HG03060 (cell line): ENCODE measurements around the gene SCAPER.
"Not testable (repeated sequence)": the region's sequence is repeated elsewhere in the genome, so short reads cannot be mapped to it uniquely, and the experiment has no call there.

Experiments used
- ATAC-seq: cut with Tn5 transposase; IDR thresholded peaks from one replicate; pipeline ENCODE4 v1.9.1; 2021; ENCODE audit warnings: low read depth, moderate number of reproducible peaks; ENCODE audit not compliant: unreplicated experiment

SCAPER gene

DNA sequence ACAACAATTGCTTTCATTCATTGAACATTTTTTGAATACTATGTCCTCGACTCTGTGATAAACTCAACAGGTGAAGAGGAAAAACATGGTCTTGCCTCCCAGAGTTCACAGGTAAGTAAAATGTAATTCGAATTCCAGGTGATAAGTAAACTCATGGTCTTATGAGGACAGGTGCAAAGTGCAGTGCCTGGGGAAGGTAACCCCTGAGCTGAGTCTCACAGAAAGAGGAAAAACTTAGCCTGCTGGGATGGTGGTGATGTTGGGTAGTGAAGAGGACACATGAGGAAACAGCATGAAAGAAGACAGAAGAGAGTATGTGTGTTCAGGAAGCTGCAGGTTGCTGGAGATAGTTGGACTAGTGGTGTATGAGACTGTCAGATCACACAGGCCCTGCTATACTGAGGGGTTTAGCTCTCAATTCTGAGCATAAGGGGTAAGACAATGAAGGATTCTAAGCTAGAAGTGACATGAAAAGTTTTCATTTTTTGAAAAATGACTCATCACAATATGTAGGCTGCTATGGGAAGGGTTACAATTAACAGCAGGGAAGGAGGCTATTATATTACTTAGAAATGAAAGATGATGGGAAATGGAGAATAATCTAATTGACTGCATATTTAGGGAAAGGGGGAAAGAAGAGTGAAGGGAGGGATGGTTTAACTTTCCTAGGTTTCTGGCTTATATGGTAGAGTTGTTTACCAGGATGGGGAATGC, 457.3 kb downstream of the SCAPER start:
- no peak for ATAC-seq

DNA sequence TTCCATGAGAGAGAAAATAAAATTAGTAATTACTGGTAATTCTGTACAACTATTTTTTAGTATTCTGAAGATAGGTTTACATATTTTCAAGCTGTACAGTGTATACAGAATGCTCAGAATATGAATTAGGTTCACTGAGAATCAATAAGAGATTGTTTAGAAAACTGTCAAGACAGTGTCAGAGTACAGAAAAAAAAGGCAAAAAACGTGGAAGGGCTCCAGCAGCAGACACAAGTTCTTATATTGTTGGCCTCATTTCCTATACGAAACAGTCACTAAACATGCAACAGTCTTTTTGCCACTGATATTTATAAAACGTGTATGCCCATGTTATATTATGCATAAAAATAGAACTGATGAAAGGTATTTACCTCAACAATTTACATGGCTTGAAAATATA, 464.7 kb downstream of the SCAPER start:
- ATAC-seq: no peak

DNA sequence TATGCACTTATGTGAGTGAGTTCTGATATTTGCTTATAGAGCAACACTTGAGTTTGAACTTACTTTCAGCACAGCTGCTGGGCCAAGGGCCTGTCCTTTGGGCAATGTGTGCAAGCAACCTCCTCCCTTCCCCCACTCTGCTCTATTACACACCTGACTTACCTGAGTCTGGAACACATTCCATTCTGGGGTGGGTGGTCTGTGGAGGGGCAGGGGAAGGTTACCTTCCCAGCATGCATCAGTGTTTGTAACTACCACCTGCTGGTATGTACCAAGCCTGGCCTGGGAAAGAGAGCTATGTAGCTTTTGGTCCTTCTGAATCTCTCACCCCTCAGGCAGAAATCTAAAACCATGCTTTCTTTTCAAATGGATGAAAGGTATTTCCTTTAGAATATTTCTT, 465.6 kb downstream of the SCAPER start:
- no peak for ATAC-seq

DNA sequence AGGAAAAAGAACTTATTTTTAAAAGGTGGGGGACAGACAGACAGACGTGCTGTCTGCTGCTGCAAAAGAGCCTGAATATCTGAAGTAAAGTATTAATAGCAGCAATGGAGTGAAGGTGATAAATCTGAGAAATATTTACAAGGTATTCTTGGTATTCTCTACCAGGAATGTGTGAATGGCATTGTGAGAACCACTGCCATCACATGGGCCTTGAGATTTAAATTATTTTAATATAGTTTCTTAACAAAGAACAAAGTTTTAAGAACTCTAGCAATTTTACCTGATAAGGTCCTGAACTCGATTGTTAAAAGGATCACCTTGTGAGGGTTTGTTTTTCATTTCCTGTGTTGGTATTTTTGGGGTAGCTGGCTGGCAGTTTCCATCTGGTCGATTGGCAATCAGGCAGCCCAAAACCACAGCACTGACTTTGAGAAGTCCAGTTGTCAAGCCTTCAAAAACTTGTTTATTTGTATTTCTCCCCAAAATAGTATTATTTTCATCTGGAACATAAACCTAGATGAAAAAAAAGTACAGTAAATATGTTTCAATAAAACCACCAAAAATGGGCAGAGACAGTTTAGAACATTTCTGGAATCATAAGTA, 471.2 kb downstream of the SCAPER start:
- ATAC-seq: no peak

DNA sequence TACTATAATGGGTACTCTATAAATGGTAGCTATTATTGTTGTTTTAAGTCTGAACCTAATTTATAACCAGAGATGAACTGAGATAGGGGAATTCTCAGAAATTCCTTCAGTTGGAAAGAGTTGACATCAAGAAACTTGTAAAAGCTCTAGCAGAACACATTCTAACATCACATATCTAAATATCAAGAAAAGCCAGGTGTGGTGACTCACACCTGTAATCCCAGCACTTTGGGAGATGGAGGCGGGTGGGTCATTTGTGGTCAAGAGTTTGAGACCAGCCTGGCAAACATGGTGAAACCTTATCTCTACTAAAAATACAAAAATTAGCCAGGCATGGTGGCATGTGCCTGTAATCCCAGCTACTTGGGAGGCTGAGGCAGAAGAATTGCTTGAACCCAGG, 472.1 kb downstream of the SCAPER start:
- not testable (repeated sequence) for ATAC-seq

DNA sequence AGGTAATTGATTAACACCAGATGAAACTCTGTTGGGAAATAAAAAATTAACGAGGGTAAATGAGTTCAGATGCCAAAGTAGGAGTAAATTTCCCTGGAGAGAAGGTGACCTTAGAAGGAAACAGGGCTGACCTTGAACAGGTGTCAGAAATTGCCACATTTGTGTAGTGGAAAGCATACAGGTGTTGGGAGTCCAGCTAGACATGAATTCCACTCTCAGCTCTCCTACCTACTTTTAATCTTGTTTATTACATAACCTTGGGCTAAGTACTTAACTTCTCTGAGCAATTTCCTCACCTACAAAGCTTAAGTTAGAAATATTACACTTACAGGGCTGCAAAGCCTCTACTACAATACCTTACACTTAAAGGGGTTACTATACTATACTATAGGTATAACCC, 472.5 kb downstream of the SCAPER start:
- no peak for ATAC-seq

DNA sequence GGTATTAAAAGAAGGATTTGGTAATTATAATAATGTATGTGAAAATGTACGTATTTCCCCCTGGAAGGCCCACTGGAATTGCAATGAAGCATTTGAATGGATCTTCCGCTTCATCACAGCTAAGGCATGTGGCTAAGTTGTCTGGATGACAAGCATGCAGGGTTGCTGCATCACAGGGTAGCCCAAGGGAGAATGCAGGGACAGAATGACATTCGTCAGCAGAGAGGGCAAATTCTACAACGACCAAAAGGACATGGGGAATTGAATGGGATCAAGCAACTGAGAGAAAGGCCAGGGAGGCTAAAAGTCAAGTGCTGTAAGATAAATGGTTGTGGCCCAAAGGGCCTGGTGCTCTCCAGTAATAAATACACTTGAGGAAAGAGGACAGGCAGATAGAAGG, 473.2 kb downstream of the SCAPER start:
- ATAC-seq: no peak

DNA sequence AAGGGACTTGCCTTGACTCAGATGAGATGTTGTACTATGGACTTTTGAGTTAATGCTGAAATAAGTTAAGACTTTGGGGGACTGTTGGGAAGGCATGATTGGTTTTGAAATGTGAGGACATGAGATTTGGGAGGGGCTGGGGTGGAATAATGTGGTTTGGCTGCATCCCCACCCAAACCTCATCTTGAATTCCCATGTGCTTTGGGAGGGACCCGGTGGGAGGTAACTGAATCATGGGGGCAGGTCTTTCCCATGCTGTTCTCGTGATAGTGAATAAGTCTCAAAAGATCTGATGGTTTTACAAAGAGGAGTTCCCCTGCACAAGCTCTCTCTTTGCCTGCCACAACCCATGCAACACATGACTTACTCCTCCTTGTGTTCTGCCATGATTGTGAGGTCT, 474.4 kb downstream of the SCAPER start:
- ATAC-seq: not testable (repeated sequence)

DNA sequence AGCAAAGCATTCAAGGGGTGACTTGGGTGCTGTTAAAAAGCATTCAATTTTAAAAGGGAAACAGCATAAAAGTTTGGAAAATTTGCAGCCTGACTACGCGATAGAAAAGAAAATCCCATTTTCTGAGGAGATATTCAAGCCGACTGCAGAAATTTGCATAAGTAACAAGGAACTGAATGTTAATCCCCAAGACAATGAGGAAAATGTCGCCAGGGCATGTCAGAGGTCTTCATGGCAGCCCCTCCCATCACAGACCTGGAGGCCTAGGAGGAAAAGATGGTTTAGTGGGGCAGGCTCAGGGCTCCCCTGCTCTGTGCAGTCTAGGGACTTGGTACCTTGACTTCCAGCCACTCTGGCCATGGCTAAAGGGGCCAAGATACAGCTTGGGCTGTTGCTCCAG, 475.5 kb downstream of the SCAPER start:
- no peak for ATAC-seq

DNA sequence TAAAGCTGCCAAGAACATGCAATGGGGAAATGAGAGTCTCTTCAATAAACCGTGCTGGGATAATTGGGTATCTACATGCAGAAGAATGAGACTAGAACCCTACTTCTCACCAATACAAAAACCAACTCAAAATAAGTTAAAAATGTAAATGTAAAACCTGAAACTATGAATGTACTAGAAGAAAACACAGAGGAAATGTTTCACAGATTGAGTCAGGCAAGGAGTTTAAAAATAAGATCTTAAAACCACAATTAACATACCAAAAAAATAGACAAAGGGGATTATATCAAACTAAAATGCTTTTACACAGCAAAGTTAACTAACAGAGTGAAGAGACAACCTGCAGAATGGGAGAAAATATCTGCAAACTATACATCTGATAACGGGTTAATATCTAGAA, 478.2 kb downstream of the SCAPER start:
- ATAC-seq: no peak

DNA sequence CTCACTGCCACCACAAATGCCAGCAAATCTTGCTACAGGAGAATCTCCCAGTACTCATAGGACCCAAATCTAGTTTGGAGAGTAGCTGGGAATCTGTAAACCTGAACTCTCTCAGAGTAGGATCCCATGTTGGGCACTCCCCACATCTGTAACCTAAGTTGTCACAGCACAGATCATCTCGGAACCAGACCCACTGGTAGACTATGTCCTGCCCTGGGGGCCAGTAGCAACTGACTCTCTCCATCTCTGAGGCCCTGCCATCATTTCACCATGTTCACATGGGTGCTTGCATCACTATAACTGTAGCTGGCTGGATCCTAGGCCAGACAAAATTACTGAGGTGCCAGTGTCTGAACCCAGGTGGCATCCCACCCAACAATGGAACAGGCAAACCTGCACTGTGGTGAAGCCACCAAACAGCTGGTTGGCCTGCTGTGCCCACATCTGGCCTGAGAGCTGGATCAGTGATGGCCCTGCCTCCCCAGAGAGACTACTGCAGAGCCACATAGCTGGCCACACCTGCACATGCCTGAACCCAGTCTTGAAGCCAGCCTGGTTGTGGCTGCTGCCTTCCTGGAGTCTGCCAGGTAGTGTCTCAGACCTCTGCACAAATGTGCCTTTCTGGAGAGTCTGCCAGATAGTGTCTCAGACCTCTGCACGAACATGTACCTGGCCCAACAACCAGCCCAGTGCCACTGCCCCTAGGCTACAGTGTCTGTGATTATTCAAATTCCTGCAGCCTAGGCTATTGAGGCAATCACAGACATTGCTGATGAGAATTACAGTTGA, 486.6 kb downstream of the SCAPER start:
- no peak for ATAC-seq

DNA sequence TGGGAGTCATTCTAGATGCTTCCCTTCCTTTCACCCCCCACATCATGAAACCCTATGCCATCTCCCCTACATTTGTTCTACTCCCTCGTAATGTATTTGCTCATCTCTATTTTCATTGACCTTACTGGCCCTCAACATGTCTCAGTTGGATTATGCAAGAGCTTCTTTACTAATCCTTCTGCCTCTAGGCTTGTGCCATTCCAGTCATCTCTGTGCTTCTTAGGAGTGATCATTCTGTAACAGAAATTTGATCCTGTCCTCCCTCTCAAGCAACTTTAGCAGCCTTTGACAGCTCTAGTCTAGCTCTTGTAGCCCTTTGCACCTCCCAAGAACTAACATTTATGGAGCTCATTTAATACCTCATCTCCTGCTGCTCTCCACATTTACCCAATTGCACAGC, 503.9 kb downstream of the SCAPER start:
- ATAC-seq: no peak

DNA sequence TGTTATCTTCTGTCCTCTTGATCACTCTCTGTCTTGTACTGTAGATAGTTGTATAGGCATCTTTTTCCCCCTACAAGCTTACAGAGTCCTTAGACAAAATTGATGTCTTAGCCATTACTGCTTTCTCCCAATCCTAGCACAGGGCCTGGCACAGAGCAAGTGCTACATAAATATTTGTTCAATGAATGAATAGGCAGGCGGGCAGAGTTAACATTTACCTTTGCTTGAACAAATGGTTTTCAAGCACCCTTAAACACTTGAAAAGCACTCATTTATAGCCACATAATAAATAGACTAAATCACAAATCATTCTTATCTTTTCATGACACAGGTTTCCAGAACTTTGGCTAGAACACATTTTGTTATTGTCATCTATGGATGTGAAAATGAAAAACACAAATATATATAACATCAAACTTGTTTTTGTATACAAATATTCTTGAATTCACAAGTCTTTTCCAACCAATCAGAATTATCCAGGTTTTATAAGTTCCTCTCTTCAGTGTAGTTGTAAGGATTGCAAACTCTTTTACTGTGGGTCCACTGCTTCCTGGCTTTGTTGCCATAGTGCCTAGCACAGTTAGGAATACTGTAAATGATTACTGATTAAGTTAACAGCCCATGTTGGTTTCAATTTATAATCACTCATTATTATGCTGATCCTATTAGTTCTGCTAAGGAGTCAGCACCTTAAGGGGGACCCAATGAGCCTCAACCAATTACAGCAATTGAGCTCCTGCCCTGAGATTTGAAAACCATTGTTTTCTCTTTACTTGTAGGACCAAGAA, 506.6 kb downstream of the SCAPER start:
- no peak for ATAC-seq

DNA sequence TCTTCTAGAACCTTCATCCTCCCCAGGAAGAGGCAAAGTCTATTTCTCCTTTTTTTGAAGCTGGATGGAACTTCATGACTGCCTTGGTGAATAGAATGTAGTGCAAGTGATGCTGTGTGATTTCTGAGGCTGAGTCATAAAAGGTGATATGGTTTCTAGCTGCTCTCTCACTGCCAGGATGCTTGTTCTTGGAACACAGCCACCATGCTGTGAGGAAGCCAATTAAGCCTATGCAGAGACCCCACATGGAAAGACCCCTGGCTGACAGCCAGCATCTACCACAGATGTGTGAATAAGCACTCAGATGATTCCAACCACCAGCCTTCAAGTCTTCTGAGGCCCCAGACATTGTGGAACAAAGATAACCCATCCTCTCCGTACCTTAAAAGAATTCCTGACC, 511.5 kb downstream of the SCAPER start:
- ATAC-seq: no peak

DNA sequence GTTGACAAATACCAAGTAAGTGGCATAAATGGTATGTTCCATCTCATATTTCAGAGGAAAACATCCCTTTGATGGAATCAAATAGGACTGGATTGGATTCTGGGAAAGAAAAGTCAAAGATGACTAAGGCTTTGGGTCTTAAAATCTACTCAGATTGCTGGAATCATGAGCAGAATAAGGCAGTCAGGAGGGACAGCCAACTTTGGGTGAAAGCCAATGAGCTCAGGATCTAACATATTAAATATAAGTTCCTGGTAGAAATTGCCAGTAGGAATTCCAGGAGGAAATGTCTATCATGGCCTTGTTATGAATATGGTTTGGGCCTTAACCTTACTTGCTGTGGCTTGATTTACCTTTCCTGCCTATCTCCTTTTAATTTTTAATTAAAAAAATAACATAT, 513.3 kb downstream of the SCAPER start:
- ATAC-seq: no peak

DNA sequence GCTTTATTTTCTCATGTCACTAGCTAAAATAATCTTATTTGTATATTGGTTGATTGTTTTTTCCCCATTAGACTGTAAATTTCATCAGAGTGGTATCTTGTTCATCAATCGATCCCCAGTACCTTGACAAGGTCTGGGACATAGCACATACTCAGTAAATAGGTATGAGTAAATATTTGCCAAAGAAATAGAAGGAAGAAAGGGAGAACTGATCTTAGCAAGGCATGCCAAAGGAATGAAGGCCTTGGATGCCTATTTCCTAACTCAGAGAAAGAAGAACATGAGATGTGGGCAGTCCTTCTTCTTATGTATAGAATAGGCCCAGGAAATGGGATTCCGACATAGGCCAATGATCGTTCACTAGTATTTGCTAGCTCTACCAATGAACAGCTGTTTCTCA, 513.8 kb downstream of the SCAPER start:
- ATAC-seq: no peak

DNA sequence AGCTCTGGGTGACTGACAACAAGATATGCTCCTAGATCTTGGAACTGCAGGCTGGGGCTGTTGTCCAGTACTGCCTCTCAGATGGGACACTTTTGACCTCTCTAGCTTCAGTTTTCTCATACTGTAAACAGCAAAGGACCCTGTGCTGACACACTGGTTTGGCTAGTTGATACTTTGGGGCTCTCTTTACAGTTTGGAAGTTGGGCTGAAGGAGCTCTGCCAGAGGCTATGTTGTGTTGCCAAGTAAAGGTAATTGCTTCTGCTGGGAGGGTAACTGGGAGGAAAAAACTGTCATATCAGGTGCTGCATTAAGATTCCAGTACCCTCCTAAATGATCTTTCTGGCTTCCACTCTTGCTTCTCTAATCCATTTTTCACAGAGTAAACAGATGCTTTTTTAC, 514.6 kb downstream of the SCAPER start:
- ATAC-seq: no peak

DNA sequence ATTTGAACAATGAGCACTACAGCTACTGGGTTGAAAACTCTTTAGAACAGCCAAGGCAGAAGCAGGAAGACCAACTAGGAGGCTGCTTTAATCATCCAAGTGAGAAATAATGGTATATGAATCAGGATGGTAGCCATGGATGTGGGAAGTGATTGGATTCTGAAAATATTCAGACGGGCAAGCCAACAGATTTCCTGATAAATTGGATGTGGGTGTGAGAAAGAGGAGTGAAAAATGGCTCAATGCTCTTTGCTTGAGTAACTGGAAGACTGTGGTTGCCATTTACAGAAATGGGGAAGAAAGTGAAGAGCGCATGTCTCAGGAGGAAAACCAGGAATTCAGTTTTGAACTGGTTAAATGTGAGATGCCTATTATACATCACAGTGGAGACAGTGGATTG, 518.2 kb downstream of the SCAPER start:
- no peak for ATAC-seq

DNA sequence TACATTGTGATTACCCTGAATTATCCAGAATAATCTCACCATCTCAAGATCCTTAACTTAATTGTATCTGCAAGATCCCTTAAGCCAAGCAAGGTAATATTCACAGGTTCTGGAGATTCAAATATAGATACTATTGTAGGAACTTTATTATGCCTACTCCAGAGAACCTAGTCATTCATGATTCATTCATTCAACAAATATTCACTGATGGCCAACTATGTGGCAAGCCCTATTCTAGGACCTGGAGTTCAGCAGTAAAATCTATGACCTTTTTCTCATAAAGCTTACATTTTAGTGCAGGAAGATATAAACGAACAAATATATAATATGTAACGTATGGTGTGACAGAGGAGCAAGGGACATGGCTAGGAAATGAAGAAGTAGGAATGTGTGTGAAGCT, 519.0 kb downstream of the SCAPER start:
- no peak for ATAC-seq

DNA sequence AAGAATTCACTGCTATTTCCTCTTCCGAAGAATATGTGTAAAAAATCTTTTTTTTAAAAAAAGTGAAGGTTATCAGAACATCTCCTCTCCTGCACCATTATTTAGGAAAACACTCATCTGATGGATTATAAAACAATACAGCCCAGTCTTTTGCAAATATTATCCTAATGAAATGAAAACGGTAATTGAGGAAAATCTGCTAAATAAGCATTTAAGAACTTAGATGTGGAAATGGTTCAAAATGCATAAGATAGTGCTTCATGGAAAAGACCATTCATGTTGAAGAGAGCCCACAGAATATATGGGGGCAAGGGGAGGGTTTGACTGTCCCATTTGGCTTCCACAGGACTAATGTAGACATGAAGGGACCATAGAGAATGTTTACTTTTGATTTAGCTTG, 520.7 kb downstream of the SCAPER start:
- no peak for ATAC-seq
